NOMO-1 treated with dmso at 0.1 percent for 144 hours (cell line): ENCODE measurements around the gene IMPDH2.
"Not testable (repeated sequence)": the region's sequence is repeated elsewhere in the genome, so short reads cannot be mapped to it uniquely, and the experiment has no call there.

ENCODE experiments used
- DNase-seq: peaks from one replicate; lab custom pipeline; 2025; ENCODE audit not compliant: unreplicated experiment; lab: John Stamatoyannopoulos, UW

IMPDH2 gene

GRCh38 chr3:49021813-49022687 is 7.1 kb downstream of the IMPDH2 start, which contains the start of gene NDUFAF3:
TSS of gene NDUFAF3 (plus strand) at chr3:49022121. CDS start at chr3:49022145, 24 bp downstream.
- peak; percentile 72 for DNase-seq

GRCh38 chr3:49021213-49021812 is 7.9 kb downstream of the IMPDH2 start:
- peak; percentile 93 for DNase-seq

- DNase-seq: peak; percentile 54
Observed at GRCh38 chr3:49020330-49021212, 8.6 kb downstream of the IMPDH2 start.

GRCh38 chr3:49019941-49020329 is 9.3 kb downstream of the IMPDH2 start:
- DNase-seq: no peak

- no peak for DNase-seq
Observed at GRCh38 chr3:49018707-49019006, 10.5 kb downstream of the IMPDH2 start.

GRCh38 chr3:49017971-49018706 is 11.1 kb downstream of the IMPDH2 start, which contains the start of gene DALRD3:
TSS of gene DALRD3 (minus strand) at chr3:49018580. CDS start at chr3:49018564, 16 bp downstream.
- DNase-seq: peak; percentile 83

- peak; percentile 50 for DNase-seq
Observed at GRCh38 chr3:49017229-49017970, 11.8 kb downstream of the IMPDH2 start.

GRCh38 chr3:49016414-49017228 is 12.6 kb downstream of the IMPDH2 start:
- DNase-seq: no peak

- DNase-seq: no peak
Observed at GRCh38 chr3:49015765-49016164, 13.4 kb downstream of the IMPDH2 start.

- no peak for DNase-seq
Observed at GRCh38 chr3:49015072-49015471, 14.1 kb downstream of the IMPDH2 start.

- no peak for DNase-seq
Observed at GRCh38 chr3:49013738-49014660, 15.2 kb downstream of the IMPDH2 start.

GRCh38 chr3:49013113-49013737 is 16.0 kb downstream of the IMPDH2 start:
- DNase-seq: no peak

- DNase-seq: no peak
Observed at GRCh38 chr3:49012441-49013017, 16.7 kb downstream of the IMPDH2 start.

- DNase-seq: no peak
Observed at GRCh38 chr3:49009396-49009795, 19.8 kb downstream of the IMPDH2 start.

GRCh38 chr3:49008627-49009026 is 20.6 kb downstream of the IMPDH2 start:
- not testable (repeated sequence) for DNase-seq

- DNase-seq: peak; percentile 81
Observed at GRCh38 chr3:49007771-49008528, 21.2 kb downstream of the IMPDH2 start.
